ENCODE measurements around the gene COPG2.

DNA sequence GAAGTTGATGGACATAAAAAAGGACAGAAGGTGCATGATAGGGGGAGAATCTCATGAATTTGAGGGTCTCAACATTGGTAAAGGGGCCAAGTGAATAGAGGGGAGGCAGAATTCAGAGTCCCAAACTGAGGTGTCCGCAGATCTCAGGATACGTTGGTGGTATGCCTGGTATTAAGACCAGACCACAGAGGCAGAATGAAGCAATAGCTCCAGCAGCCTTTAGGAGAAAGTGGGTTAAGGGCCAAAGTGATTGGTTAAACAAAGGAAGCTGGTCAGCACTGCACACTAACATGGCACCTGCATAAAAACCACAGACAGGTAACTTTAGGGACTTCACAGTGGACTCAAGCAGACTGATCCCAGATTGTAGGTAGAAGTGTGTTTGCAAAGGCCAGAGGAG lies 139.1 kb downstream of the COPG2 start:
- TF ChIP-seq, protein P1, sequence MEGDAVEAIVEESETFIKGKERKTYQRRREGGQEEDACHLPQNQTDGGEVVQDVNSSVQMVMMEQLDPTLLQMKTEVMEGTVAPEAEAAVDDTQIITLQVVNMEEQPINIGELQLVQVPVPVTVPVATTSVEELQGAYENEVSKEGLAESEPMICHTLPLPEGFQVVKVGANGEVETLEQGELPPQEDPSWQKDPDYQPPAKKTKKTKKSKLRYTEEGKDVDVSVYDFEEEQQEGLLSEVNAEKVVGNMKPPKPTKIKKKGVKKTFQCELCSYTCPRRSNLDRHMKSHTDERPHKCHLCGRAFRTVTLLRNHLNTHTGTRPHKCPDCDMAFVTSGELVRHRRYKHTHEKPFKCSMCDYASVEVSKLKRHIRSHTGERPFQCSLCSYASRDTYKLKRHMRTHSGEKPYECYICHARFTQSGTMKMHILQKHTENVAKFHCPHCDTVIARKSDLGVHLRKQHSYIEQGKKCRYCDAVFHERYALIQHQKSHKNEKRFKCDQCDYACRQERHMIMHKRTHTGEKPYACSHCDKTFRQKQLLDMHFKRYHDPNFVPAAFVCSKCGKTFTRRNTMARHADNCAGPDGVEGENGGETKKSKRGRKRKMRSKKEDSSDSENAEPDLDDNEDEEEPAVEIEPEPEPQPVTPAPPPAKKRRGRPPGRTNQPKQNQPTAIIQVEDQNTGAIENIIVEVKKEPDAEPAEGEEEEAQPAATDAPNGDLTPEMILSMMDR (conservative IDR thresholded peaks at IDR 0.05; ENCODE audit: low read depth, low read length) = no peak
- TF ChIP-seq POLR2A (IDR thresholded peaks at IDR 0.05; ENCODE audit: low read depth, low read length) (no peak), CHD1 (IDR thresholded peaks at IDR 0.05; ENCODE audit: low read depth, low read length) (no peak)
